Measurements from ENCODE around the gene FANCF.
A peak's percentile ranks its signal among the peaks of the same experiment; 100 is the strongest.
"Not testable (repeated sequence)": the region's sequence is repeated elsewhere in the genome, so short reads cannot be mapped to it uniquely, and the experiment has no call there.

FANCF gene, protein sequence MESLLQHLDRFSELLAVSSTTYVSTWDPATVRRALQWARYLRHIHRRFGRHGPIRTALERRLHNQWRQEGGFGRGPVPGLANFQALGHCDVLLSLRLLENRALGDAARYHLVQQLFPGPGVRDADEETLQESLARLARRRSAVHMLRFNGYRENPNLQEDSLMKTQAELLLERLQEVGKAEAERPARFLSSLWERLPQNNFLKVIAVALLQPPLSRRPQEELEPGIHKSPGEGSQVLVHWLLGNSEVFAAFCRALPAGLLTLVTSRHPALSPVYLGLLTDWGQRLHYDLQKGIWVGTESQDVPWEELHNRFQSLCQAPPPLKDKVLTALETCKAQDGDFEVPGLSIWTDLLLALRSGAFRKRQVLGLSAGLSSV

DNA sequence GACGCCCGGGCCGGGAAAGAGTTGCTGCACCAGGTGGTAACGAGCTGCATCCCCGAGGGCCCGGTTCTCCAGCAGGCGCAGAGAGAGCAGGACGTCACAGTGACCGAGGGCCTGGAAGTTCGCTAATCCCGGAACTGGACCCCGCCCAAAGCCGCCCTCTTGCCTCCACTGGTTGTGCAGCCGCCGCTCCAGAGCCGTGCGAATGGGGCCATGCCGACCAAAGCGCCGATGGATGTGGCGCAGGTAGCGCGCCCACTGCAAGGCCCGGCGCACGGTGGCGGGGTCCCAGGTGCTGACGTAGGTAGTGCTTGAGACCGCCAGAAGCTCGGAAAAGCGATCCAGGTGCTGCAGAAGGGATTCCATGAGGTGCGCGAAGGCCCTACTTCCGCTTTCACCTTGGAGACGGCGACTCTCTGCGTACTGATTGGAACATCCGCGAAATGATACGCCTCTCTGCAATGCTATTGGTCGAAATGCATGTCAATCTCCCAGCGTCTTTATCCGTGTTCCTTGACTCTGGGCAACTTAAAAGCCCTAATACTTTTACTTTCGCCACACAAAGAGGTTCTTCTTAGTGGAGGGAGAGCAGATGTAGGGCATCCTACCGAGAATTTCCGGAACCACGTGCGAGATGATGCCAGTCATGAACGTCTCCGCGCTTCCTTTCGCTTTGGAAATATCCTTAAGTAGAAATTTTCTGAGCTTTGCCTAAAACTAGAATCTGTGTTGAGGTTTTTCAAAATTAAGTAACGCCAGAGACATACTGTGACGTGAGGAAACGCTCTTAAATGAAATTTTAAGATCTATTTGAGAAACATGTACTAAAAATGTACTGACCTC lies at the start of gene FANCF:
TSS of gene FANCF (minus strand) at position 376 of the 840 bp plus-strand sequence. CDS start at position 363, 13 bp downstream.
- peak; percentile 91 to 97 (median 94) for DNase-seq

DNA sequence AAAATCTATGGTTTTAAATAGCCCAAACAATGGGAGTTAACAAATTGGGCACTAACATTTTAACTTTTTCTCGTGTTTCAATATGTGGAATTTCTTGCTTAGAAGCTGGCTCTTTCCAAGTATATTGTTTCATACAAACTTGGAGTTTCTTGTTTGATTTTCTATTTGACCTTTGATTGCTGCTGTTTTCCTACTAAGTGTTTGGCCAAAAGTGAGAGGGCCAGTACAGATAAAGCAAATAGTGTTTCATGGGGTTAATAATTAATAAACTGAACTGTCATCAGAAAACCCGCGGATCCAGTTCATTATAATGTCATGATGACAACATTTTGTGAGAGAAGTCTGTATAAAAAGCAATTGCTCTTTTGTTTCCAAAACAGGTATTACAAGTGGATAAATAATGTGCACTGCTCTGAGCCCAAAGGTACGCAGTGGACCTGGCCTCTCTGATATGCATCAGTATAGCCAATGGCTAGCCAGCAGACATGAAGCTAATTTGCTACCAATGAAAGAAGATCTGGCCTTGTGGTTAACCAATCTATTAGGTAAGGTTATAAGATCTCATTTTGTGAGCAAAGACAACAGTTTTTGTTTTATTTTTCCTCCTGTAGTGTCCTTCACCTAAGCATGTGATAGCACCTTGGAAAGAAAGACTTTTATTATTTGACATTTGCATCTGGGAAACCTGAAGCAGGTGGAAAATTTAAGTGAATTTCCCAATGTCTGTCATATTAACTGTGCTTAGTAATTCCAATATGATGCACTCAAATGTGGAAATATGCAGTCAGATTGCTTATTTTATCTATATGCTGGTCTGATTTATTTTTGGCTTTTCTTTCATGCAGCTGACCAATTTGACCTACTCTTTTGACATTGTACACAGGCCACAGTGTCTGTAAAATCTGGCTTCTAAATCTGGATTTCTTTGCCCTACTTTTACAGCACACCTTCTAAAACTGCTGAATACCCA lies 49.1 kb upstream of the FANCF start:
- no peak for DNase-seq

DNA sequence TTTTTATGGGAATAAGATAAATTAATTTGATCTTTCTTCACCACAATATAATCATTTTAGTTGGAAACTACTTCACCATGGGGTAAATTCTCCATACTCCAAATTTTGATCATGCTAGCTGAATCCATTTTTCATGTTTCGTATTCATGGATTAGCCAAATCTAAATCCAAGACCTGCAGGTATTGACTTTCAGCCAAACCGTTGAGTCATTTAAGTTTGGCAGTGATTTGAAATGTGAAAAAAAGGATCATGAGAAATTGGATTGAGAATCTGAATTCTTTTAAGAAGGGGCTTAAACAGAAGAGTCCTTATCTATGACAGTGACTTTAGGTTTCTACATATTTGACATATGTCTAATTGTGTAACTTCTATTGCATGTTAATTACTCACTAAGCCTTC lies 46.1 kb upstream of the FANCF start:
- no peak for DNase-seq

DNA sequence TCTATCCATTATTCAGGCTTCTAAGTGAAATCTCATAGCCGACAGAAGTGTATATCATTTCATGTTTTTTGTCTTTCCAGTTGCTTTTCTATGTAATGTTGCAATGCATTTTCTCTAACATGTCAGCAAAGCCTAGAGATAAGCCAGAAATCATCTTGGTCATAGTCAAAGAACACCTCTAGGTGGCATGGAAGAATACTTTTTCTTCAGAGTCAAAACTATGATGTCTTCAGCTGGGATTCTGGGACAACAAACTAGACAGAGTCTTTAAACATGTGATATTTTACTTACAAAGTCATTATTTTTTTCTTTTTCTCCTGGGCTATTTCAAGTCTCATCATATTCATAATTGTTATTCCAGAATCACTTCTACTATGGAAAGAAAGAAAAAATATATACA lies 45.2 kb upstream of the FANCF start:
- DNase-seq, result peak in 3 of 6 experiments; percentile 3 to 20 (median 8)

DNA sequence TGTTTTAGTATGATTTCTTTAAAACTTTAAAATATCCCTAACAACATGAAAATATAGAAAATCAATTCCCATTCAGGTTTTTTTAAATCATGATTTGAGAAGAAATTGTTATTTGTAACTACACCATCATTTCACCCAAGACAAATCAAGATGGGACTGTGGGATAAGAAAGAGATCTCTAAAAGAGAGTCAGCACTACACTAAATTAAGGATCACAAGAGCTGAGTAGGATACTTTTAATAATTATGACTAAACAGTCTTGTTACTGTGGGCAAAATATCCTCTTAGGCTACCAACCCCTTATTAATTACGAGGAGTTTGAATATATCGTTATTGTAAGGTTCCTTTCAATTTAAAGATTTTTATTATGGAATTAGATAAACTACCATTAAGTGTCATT lies 43.7 kb upstream of the FANCF start:
- no peak for DNase-seq

DNA sequence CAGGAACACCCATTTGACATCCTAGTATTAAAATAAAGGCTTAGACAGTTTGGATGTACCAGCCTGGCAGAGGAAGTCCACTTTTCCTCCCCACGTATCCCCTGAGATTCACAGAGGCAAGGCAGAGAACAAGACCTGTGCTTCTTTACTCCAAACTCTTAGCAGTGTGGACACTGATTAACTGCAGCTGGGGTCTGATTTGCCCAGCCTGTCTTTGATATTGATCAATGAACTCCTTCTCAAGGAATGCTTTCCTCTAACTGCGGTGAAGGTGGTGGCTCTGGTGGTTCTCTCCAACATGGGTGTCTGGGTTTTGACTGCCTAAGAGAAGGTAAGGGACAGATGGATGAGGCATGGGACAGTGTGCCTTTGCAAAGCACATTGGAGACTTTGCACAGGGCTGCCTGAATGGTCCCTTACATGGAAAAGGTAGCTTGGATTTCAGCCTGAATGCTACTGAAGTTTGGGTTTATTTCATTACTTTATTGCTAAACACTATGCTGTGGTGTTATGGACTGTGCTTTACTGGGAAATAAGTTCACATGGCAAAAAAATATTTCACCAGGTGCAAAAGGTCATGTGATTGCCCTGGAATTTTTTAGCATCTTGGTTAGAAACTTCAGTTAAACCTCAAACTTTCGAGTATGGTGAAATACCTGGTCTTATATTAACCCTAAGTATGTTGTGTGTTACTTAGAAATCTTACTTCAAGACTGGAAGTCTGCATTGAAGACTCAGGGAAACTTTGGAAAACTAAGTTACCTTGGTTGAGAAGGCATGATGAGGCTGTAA lies 42.6 kb upstream of the FANCF start:
- no peak for DNase-seq

DNA sequence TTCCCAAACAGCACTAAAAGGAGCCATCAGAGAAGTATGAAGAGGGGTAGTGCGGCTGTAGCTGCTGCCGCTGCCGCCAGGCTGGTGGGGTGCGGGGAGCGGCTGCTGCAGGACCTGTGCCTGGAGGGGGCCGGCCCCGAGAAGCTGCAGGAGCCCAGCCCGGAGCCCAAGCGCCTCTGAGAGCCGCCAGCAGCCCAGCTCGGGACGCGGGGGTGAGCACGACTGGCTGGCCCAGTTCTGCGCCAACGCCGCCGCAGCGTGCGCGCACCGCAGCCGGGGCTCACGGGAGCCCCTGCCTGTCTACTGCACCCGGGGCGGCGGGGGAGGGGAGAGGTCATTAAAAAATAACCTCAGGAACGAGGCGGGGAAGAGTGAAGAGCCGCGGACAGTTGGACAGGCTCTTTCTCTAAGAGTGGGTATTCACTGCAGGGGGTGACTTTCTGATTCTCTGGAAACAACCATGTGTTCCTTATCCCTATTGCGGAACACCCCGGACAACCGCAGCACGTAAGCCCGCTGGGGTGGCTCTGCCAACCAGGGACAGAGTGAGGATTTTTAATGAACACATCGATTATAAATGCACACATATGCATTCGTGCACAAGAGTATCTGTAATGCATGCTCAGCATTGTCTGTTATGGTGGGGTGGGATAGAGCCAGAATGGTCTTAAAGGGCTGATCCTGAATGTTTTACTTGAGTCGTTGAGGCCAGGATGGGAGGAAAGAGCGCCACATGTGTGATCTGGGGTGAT lies 41.2 kb upstream of the FANCF start:
- peak in 1 of 6 experiments; percentile 3 for DNase-seq

DNA sequence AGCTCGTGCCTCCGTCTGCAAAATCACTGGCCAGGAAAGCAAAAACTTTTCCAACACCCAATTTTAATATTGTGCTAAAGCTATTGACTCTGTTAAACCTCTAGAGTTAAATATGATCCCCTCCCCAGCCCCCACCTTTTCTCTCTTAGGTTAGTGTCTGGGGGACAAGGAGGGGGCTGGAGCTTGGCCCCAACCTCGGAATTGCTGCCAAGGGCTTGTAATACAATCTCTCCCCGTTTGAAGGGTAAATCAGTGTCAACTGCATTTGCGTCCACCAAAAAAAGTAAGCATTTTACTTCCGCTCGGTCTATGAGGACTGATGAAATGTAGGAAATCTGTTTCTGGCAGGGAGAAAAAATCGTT lies 40.7 kb upstream of the FANCF start, which contains the start of gene GAS2:
TSS of gene GAS2 (plus strand) at position 287 of the 363 bp plus-strand sequence. CDS start 8,259 bp downstream, outside the sequence.
- DNase-seq, result no peak

DNA sequence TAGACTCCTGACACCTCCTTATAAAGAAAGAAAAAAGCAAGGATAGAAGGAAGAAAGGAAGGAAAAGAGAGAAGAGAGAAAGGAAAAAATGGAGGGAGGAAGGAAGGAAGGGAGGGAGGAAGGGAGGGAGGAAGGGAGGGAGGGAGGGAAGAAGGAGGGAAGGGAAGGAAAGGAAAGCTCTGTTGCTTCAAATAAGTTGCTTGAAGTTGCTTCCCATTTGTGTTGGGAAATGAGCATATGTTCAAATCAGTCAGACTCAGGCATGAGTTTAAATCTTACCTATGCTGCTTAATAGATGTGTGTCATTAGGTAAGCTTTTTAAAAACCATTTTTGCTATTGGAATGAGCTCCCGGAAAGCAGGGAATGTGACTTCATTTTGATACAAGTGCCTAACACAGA lies 34.2 kb upstream of the FANCF start:
- DNase-seq, result no peak

DNA sequence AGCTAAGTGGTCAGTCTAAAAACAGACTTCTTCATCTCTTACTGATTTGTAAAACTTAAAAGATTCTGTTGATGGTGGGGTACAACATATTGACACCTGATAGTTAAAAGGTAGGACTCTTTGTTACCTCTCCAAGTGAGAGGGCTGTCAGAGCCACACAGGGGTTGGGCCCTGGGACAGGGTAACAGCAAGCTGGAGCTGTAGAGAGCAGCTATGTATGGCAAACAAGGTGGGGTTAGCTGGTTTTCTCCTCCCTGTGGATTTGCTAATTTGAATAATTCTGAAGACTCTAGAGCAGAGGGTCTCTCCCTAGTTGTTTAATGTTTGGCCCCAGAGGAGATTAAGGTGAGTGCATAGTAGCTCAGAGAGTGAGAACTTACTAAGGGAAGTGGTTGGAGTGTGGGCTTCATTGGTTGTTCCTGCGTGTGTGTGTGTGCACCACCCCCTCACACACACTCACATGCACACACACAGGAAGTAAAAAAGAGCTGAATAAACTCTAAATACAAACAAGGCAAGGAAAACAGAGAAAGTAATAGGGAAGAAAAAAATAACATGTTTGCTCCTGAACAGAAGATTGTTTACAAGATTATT lies 31.6 kb upstream of the FANCF start:
- peak in 3 of 6 experiments; percentile 19 to 24 (median 20) for DNase-seq

DNA sequence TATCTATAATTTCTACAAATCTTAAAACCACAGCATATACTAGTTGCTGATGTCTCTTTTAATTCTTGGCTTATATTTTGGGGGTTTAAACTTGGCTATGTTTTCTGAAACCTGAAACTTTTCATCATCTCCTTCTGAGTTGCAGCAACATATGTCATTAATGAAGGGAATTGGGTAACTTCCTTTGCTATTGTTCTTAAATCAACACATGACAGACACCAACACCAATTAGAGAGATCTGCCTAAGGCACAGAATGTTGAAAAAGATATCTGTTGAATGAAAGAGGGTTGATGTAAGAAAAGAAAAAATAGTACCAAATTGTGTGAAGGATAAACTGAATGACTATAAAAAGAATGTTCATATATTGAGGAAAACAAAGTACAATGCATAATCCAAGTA lies 30.5 kb upstream of the FANCF start:
- no peak for DNase-seq

DNA sequence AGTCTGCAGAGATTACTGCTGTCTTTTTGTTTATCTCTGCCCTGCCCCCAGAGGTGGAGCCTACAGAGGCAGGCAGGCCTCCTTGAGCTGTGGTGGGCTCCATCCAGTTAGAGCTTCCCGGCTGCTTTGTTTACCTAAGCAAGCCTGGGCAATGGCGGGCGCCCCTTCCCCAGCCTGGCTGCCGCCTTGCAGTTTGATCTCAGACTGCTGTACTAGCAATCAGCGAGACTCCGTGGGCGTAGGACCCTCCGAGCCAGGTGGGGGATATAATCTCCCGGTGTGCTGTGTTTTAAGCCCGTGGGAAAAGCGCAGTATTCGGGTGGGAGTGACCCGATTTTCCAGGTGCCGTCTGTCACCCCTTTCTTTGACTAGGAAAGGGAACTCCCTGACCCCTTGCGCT lies 26.7 kb upstream of the FANCF start:
- not testable (repeated sequence) for DNase-seq

DNA sequence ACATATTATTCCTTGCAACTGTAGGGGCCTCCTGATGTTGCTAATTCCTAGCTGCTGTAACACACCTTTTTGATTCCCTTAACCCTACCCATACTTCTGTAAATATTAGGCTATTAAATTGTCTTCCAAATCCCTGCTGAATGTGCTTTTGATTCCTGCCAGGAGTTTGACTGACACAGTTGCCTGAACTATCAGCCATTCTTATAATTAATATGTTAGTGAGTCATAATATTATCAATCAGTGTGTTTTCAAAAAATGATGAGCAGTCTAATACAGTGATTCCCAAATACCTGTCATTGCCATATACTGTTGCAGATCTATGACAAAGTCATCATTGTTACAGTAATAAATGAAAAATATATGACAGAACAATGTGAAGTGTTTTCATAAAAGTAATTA lies 15.9 kb upstream of the FANCF start:
- no peak for DNase-seq

DNA sequence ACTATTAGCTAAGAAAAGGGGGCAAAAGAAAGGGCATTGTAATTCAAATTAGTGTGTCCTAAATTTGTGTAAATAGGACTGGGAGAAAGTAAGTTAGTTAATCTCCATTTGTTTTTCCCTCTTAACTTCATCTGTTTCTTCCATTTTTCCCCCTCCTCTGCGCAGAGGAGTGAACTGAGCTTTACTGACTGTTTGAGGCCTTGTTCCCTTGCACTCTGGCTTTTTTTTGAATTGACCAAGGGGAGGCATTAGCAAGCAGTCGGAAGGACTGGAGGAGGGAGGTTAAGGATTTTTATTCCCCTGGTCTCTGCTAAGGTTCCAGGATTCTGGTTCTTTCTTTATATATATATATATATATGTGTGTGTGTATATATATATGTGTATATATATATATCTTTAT lies 15.2 kb upstream of the FANCF start:
- DNase-seq, result no peak

DNA sequence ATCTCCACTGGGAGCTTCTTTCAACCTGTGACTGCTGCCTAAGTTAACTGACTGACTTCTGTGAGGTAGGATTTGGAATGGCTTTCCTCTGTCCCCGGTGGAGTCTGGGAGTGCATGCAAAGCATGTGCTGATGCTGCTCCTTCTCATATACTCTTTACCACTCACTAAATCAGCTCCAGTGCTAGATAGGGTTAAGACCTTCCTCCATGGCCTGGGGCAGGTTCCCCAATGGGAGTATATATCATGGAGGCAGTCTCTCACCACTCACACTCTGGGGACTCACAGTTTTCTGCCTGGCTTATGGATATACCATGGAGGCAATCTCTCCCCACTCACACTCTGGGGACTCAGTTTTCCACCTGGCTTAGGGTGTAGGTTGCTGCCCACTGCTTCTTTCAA lies 10.1 kb upstream of the FANCF start:
- DNase-seq, result no peak

DNA sequence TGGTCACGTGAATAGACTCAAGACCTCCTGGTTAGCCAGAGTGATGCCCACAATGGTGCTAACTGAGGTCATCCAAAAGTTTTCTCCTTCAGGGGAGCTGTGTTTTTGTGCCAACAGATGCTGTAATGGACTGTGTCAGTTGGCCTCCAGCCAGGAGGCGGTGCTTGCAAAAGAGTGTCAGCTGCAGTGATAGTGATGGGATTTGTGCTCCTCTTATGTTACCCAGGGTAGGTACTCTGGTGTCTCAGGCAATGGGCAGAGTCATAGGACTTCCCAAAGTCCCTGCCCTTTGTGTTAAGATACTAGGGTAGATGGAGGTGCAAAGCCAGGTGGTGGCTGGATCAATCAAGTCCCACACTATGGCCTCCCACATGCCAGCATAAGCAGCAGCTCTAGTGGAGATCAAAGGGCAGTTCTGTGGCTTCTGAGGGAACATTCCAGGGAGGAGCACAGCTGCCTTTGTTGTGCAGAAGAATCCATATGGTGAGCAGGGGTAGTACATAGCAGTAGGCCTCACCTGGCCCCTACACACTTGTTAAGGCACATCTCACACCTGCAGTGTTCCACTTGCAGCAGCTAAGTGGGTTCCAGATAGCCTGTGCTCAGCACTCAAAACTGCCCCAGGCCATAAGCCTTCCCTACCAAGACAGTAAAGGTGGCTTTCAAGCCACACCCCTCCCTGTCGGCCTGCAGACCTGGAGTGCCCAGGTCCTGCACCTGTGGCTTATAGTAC lies 9.4 kb upstream of the FANCF start:
- DNase-seq, result no peak

DNA sequence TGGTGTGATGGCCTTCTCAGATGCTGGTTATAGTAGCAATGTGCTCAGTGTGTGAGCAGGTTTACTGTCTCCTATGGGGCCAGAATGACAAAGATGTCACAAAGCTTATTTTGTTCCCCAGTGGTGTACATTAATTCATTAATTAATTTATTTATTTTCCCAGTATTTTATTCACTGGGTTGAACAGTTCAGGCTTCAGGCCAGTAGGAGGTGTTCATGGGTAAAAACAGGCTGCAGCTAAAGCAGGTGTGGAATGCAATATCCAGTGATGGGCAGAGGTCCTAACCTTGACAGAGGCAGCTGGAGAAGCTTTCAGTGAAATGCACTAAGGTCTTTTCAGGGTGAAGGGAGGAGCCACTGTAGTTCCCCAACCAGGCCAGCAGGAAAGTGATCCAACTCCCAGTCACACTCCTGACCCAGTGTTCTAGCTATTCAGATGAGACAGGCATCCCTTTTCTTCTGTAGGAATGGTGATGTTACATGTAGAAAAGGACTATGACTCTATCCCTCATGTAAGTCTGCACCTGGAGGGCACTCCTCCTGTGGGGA lies 7.8 kb upstream of the FANCF start:
- no peak for DNase-seq

DNA sequence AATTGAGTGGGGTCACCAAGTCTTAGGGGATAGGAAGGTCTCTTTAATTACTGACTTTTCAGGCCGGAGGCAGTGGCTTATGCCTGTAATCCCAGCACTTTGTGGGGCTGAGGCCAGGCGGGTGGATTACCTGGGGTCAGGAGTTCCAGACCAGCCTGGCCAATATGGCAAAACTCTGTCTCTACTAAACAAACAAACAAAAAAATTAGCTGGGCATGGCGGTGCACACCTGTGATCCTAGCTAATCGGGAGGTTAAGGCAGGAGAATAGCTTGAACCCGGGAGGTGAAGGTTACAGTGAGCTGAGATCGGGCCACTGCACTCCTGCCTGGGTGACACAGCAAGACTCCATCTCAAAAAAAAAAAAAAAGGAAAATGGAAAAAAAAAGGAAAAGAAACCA lies 1.8 kb upstream of the FANCF start:
- no peak for DNase-seq

DNA sequence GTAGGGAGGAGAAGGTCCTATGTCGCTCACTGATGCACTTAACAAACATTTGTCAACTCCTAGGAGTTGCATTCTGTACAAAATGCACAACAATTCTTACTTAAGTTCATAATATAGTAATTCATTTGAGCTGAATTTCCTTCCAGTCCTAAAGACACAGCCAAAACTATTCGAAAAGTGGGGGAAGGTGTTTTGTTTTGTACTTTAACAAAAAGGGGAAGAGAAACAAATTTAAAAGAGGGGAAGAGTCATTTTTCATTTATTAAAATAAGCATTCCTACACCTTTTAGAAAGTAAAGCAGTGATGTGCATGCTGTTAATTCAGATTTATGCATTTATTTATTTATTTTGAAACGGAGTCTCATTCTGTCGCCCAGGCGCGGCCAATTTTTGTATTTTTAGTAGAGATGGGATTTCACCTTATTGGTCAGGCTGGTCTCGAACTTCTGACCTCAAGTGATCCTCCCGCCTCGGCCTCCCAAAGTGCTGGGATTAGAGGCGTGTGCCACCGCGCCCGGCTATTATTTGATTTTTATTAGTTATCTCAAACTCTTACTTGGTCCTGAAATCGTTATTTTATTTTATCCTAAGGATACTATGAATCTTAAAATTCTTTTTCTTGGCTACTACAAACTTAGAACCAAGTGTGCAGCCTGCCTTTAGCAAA lies 1.1 kb upstream of the FANCF start:
- no peak for DNase-seq
